Esophagus muscularis mucosa (tissue), 4 donors: ENCODE data around the gene TIMM17A. TPM values are rescaled to one million over a fixed set of nuclear protein-coding genes. Genes with fewer than 3 reads are reported as not detected.
A peak's percentile ranks its signal among the peaks of the same experiment; 100 is the strongest.
"Not testable (repeated sequence)": the region's sequence is repeated elsewhere in the genome, so short reads cannot be mapped to it uniquely, and the experiment has no call there.

Experiments used
- DNase-seq: peaks from one replicate; pipeline ENCODE4 v3.0.0-alpha.2; 2017; ENCODE audit errors: extremely low spot score
- H3K27ac ChIP-seq, 4 donors: fragments of 200-600 bp; sonication (generic); replicated peaks in 1 of 4; 1 replicate in 3 of 4; 2 replicates in 1 of 4; pipeline ENCODE4 v1.5.1; 2016 to 2019; ENCODE audit warnings: mild to moderate bottlenecking in 1 of 4
- H3K27me3 ChIP-seq, 4 donors: fragments of 200-600 bp; sonication (generic); one replicate each; pipeline versions ENCODE4 v1.5.1 to v1.6.0; 2016 to 2019
- H3K36me3 ChIP-seq, 4 donors: fragments of 200-600 bp; sonication (generic); one replicate each; pipeline ENCODE4 v1.5.1; 2016 to 2019
- H3K4me1 ChIP-seq, 4 donors: fragments of 200-600 bp; sonication (generic); one replicate each; pipeline ENCODE4 v1.5.1; 2016 to 2019
- H3K4me3 ChIP-seq, 4 donors: fragments of 200-600 bp; sonication (generic); 1 replicate in 2 of 4; 2 replicates in 2 of 4; pipeline ENCODE4 v1.5.1; 2016 to 2019; ENCODE audit warnings: mild to moderate bottlenecking in 4 of 4, moderate library complexity in 1 of 4
- H3K9me3 ChIP-seq, 4 donors: fragments of 200-600 bp; sonication (generic); 1 replicate in 3 of 4; 2 replicates in 1 of 4; pipeline ENCODE4 v1.5.1; 2016 to 2019
- CTCF ChIP-seq, 3 experiments: fragments of 200-600 bp in 2 of 3; fragments of 450-650 bp in 1 of 3; sonication (generic) in 2 of 3; IDR thresholded peaks; one replicate each; pipeline ENCODE4 v1.5.1; 2017 to 2019; ENCODE audit warnings: antibody characterized with exemption in 3 of 3, mild to moderate bottlenecking in 2 of 3, moderate library complexity in 1 of 3
- EP300 ChIP-seq: sonication (generic); formaldehyde crosslinking; IDR thresholded peaks from one replicate; pipeline ENCODE4 v1.6.1; 2017; ENCODE audit warnings: antibody characterized with exemption
- POLR2A ChIP-seq: fragments of 450-650 bp; IDR thresholded peaks from one replicate; pipeline ENCODE4 v1.6.1; 2017; ENCODE audit warnings: antibody characterized with exemption, moderate library complexity, mild to moderate bottlenecking, low read depth
- POLR2AphosphoS5 ChIP-seq, 2 donors: sonication (generic); formaldehyde crosslinking; IDR thresholded peaks; one replicate each; pipeline ENCODE4 v1.6.1; 2017; ENCODE audit warnings: antibody characterized with exemption in 2 of 2
- WGBS: methylation state at CpG from one replicate; pipeline ENCODE4 v1.1.5; 2018; 5-methylcytosine and 5-hydroxymethylcytosine counted together
- intact Hi-C: fragments of 100-400 bp; cut with DNase I; formaldehyde crosslinking; loops from one replicate; pipeline ENCODE4 v1.15.1; 2023
- total RNA-seq, 4 donors: library from RNA; depleted of rRNA; stranded (reverse); fragments of >200 nt; gene quantifications; one replicate each; pipeline versions ENCODE4 v1.1.0 to v1.2.1, GENCODE V29; 2016

TIMM17A gene
- total RNA-seq, 4 donors from 2014 or later, result 30.7 to 46.1 (median 32.4) TPM

DNA sequence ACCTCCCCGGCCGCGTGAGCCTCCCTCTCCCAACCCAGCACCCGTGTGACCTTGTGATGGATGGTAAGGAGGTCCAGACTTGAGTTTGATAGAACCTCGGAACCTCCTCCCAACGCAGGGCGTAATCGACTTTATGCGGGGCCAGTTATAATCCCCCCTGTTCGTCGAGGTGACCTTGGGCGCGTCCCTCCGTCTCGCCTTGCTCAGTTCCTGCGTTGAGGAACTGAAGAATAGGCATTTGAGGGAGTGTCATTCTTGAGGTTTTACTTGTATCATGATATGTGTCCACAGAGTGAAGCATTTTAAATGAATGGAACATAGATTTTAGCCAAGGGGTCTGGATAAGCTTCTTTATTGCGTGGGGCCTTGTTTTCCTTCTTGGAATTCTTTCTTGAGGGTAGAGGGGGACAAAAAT is 433 bp downstream of the TIMM17A start:
- intact Hi-C loops, result no loop called here
- DNase-seq, result no peak
- WGBS, result under 1% methylated on average over 13 of the region's 17 CpGs

DNA sequence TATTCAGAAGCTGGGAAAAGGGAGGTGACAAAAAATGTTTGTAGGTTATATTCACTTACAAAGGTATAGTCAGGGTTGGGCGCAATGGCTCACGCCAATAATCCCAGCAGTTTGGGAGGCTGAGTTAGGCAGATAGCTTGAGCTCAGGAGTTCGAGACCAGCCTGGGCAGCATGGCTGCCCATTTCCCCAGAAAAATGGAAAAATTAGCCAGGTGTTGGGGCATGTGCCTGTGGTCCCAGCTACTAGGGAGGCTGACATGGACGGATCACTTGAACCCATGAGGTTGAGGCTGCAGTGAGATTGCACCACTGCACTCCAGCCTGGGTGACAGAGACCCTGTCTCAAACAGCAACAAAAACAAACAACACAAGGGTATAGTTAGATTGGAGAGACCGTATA is 3.0 kb downstream of the TIMM17A start:
- peaks cover 9 to 25% (median 21%) of the 10 kb centered on the region in 4 donors for H3K4me1 ChIP-seq
- no peaks in the 10 kb centered on the region for H3K27me3 ChIP-seq
- no peak overlapping the region for H3K4me3 ChIP-seq
- no peak for DNase-seq
- TF ChIP-seq POLR2A (no peak), CTCF (IDR thresholded peaks at IDR 0.05) (no peak), POLR2AphosphoS5 (IDR thresholded peaks at IDR 0.05) (no peak), EP300 (no peak)
- intact Hi-C loops, result no loop called here
- H3K27ac ChIP-seq, result no peak overlapping the region
- WGBS, result 88% methylated on average over 5 of the region's 5 CpGs
- peaks cover 31 to 63% (median 57%) of the 10 kb centered on the region in 4 donors for H3K36me3 ChIP-seq
- H3K9me3 ChIP-seq, result no peaks in the 10 kb centered on the region

More for the DNA sequence above, 433 bp downstream of the TIMM17A start:
- H3K27ac ChIP-seq, result peak overlapping the region; percentile 83 to 90 (median 86)
- TF ChIP-seq CTCF (IDR thresholded peaks at IDR 0.05), result no peak
- TF ChIP-seq POLR2AphosphoS5 (IDR thresholded peaks at IDR 0.05), result no peak
- TF ChIP-seq POLR2A, result no peak
- no peak for TF ChIP-seq EP300
- peak overlapping the region; percentile 75 to 96 (median 82) for H3K4me3 ChIP-seq
- peaks cover 9 to 25% (median 21%) of the 10 kb centered on the region in 4 donors for H3K4me1 ChIP-seq
- peaks cover 17 to 37% (median 31%) of the 10 kb centered on the region in 4 donors for H3K36me3 ChIP-seq
- no peaks in the 10 kb centered on the region for H3K9me3 ChIP-seq
- no peaks in the 10 kb centered on the region for H3K27me3 ChIP-seq

DNA sequence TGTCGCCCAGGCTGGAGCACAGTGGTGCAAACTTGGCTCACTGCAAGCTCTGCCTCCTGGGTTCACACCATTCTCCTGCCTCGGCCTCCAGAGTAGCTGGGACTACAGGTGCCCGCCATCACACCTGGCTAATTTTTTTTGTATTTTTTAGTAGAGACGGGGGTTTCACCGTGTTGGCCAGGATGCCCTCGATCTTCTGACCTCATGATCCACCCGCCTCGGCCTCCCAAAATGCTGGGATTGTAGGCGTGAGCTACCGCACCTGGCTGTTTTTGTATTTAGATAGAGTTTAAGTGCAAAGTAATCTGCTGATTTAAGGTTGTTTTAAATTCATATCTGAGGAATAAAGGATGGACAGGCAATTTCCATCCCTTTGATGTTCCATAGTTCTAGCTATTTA is 7.1 kb downstream of the TIMM17A start:
- H3K9me3 ChIP-seq, H3K27ac ChIP-seq, H3K4me1 ChIP-seq, intact Hi-C loops, H3K27me3 ChIP-seq, DNase-seq, H3K4me3 ChIP-seq: not testable (repeated sequence)
- peaks cover 60 to 98% (median 89%) of the 10 kb centered on the region in 4 donors for H3K36me3 ChIP-seq
- WGBS, result 88% methylated on average over 10 of the region's 10 CpGs

DNA sequence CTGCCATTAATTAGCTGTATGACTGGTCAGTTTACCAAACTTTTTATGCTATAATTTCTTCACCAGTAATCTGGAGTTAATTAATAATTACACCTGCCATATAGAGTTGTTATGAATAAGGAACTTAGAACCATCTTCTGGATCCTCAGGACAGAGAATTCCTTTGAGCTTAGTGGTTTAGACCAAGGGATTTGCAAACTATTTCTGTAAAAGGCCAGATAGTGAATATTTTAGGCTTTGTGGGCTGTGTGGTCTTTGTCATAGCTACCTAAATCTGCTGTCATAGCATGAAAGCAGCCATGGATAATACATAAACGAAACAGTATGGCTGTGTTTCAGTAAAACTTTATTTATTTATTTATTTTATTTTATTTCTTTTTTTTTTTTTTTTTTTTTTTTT is 9.0 kb downstream of the TIMM17A start:
- Histone ChIP-seq H3K27me3 (no peaks in the 10 kb centered on the region), H3K27ac (no peak overlapping the region), H3K4me1 (no peaks in the 10 kb centered on the region), H3K36me3 (peaks cover 52 to 98% (median 88%) of the 10 kb centered on the region in 4 donors), H3K4me3 (no peak overlapping the region), H3K9me3 (no peaks in the 10 kb centered on the region)
- intact Hi-C loops, result no loop called here
- no peak for TF ChIP-seq CTCF (IDR thresholded peaks at IDR 0.05)
- no peak for DNase-seq
- WGBS, result 79% methylated on average over 1 of the region's 1 CpG

DNA sequence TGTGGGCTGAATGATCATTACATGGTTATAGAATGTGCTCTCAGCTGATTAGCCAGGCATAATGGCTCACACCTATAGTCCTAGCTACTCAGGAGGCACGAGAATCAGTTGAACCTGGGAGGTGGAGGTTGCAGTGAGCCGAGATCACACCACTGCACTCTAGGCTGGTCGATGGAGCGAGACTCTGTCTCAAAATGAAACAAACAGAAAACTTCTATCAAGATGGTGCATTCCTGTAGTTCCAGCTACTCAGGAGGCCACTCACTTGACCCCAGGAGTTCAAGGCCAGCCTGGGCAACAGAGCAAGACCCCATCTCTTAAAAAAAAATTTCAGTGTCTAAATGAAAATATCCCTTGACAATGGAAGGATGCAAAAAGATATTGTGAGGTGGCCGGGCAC is 10.9 kb downstream of the TIMM17A start:
- Histone ChIP-seq H3K4me1 (no peaks in the 10 kb centered on the region), H3K36me3 (peaks cover 62 to 98% (median 89%) of the 10 kb centered on the region in 4 donors), H3K4me3 (no peak overlapping the region), H3K27ac (no peak overlapping the region), H3K9me3 (no peaks in the 10 kb centered on the region), H3K27me3 (no peaks in the 10 kb centered on the region)
- no peak for TF ChIP-seq POLR2A
- no peak for TF ChIP-seq EP300
- TF ChIP-seq POLR2AphosphoS5 (IDR thresholded peaks at IDR 0.05), result no peak
- DNase-seq, result no peak
- 94% methylated on average over 5 of the region's 5 CpGs for WGBS
- intact Hi-C loops, result no loop called here
